Chondrocyte (in vitro differentiated cells): Measurements from ENCODE around the gene TNPO3. TPM values are rescaled to one million over a fixed set of nuclear protein-coding genes. Genes with fewer than 3 reads are reported as not detected.
"Not testable (repeated sequence)": the region's sequence is repeated elsewhere in the genome, so short reads cannot be mapped to it uniquely, and the experiment has no call there.

Experiments used
- DNase-seq: peaks from one replicate; pipeline ENCODE4 v3.0.0; 2021; ENCODE audit warnings: mixed read lengths, low spot score
- H3K27ac Mint-ChIP-seq: one replicate; pipeline ENCODE4 v1.8.0; 2021; ENCODE audit warnings: mild to moderate bottlenecking, moderate library complexity, mixed read lengths; ENCODE audit not compliant: unreplicated experiment
- H3K27me3 Mint-ChIP-seq: 2 replicates; pipeline ENCODE4 v1.8.0; 2021; ENCODE audit warnings: low read depth, mixed read lengths
- H3K36me3 Mint-ChIP-seq: 2 replicates; pipeline ENCODE4 v1.8.0; 2021; ENCODE audit warnings: low read depth, mixed read lengths
- H3K4me1 Mint-ChIP-seq: 2 replicates; pipeline ENCODE4 v1.8.0; 2021; ENCODE audit warnings: low read depth, mild to moderate bottlenecking, mixed read lengths
- H3K4me3 Mint-ChIP-seq: one replicate; pipeline ENCODE4 v1.8.0; 2021; ENCODE audit warnings: mild to moderate bottlenecking, moderate library complexity, mixed read lengths; ENCODE audit not compliant: unreplicated experiment
- H3K9me3 Mint-ChIP-seq: 2 replicates; pipeline ENCODE4 v1.8.0; 2021; ENCODE audit warnings: low read depth, mixed read lengths
- total RNA-seq: library from RNA; stranded (reverse); gene quantifications from 3 replicates; pipeline ENCODE4 v1.2.1, GENCODE V29; 2021
- TF ChIP-seq, protein P1 (sequence below): fragments of 200-600 bp; sonication (generic); IDR thresholded peaks from 2 replicates; pipeline ENCODE4 v1.5.0; 2021; ENCODE audit warnings: antibody characterized with exemption, mild to moderate bottlenecking, moderate library complexity

Gene TNPO3
- total RNA-seq, 1 donor from 2014 or later: 44.0 TPM

DNA sequence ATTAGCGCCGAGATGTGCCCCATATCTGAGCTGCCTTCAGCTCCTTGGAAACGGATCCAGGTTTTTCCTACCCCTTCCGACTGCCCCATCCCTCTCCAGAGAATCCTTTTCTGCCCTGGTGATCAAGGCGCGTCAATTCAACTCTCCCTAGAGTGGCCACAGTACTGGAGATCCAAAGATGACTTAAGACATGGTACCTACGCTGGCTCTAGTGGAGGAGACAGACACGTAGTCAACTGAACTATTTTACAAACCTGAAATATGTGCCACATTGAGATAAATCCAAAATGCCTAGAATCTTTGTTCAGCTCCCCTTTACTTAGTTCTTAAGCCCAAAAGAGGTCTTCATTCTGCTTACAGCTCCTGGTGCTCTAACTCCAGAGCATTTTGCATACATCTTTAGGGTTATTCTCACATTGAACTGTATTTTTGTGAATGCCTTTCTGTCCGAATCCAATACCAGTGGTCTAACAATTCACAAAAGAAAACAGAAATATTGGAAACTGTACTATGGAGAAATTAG is 444 bp upstream of the TNPO3 start:
- TF ChIP-seq, protein P1, sequence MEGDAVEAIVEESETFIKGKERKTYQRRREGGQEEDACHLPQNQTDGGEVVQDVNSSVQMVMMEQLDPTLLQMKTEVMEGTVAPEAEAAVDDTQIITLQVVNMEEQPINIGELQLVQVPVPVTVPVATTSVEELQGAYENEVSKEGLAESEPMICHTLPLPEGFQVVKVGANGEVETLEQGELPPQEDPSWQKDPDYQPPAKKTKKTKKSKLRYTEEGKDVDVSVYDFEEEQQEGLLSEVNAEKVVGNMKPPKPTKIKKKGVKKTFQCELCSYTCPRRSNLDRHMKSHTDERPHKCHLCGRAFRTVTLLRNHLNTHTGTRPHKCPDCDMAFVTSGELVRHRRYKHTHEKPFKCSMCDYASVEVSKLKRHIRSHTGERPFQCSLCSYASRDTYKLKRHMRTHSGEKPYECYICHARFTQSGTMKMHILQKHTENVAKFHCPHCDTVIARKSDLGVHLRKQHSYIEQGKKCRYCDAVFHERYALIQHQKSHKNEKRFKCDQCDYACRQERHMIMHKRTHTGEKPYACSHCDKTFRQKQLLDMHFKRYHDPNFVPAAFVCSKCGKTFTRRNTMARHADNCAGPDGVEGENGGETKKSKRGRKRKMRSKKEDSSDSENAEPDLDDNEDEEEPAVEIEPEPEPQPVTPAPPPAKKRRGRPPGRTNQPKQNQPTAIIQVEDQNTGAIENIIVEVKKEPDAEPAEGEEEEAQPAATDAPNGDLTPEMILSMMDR: no peak
- no peak for DNase-seq
- Mint-ChIP-seq H3K4me3 (peak overlapping the region; percentile 86), H3K9me3 (no peaks in the 10 kb centered on the region), H3K27me3 (peaks cover 14% of the 10 kb centered on the region), H3K4me1 (peaks cover 26% of the 10 kb centered on the region), H3K27ac (peak overlapping the region; percentile 99), H3K36me3 (peaks cover 1% of the 10 kb centered on the region)

DNA sequence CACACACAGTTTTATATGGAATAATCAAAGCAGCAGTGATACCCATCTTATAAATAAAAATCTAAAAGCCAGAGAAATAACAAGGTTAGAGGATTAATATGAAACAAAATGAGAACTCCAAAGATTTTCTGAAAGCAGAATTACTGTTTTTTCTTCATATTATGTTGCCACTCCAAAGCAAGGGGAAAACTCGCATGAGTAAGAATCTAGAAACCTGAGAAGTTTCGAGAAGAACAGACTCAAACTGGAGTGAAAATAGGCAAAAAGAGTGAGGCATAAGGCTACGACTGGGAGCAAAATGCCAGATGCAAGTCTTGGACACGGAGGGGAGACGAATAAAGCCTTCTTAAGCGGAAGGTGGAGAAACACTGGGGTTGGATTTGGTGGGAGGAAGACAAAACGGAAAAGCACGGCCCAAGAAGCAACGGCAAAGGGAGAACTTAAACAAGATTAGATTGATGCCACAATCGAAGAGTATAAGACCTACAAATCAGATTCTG is 923 bp downstream of the TNPO3 start:
- peaks cover 5% of the 10 kb centered on the region for H3K36me3 Mint-ChIP-seq
- DNase-seq: no peak
- peaks cover 34% of the 10 kb centered on the region for H3K4me1 Mint-ChIP-seq
- H3K4me3 Mint-ChIP-seq: peak overlapping the region; percentile 86
- peaks cover 6% of the 10 kb centered on the region for H3K27me3 Mint-ChIP-seq
- TF ChIP-seq, protein P1: no peak
- H3K27ac Mint-ChIP-seq: peak overlapping the region; percentile 99
- no peaks in the 10 kb centered on the region for H3K9me3 Mint-ChIP-seq

DNA sequence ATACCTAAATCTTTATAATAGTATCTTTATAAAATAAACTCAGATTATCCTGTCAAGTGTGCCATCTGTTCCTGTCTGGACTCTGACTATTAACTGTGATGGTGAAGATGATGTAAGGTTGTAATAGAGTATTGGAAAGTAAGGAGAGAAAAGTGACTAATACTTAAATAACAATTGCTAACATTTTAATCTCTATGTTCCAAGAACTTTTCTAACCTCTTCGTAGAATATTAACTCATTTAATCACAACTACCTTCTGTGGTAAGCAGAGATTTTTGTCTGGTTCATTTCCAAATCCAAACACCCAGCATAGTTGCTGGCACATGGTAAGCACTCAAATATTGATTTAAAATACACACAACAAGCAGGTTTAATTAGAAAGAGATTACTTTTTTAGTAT is 2.5 kb downstream of the TNPO3 start:
- no peaks in the 10 kb centered on the region for H3K9me3 Mint-ChIP-seq
- no peak for DNase-seq
- peak overlapping the region; percentile 86 for H3K4me3 Mint-ChIP-seq
- peaks cover 5% of the 10 kb centered on the region for H3K36me3 Mint-ChIP-seq
- H3K27me3 Mint-ChIP-seq: no peaks in the 10 kb centered on the region
- peaks cover 41% of the 10 kb centered on the region for H3K4me1 Mint-ChIP-seq
- H3K27ac Mint-ChIP-seq: no peak overlapping the region
- TF ChIP-seq, protein P1: no peak

DNA sequence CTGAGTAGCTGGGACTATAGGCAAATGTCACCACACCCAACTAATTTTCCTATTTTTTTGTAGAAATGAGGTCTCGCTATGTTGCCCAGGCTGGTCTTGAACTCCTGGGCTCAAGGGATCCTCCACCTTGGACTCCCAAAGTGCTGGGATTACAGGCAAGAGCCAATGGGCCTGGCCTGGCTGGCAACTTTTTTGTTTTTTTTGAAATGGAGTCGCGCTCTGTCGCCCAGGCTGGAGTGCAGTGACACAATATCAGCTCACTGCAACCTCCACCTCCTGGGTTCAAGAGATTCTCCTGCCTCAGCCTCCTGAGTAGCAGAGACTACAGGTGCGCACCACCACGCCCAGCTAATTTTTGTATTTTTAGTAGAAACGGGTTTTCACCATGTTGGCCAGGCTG is 3.5 kb downstream of the TNPO3 start:
- not testable (repeated sequence) for H3K4me3 Mint-ChIP-seq, DNase-seq, H3K27me3 Mint-ChIP-seq, H3K36me3 Mint-ChIP-seq, H3K27ac Mint-ChIP-seq, H3K9me3 Mint-ChIP-seq
- peaks cover 49% of the 10 kb centered on the region for H3K4me1 Mint-ChIP-seq

DNA sequence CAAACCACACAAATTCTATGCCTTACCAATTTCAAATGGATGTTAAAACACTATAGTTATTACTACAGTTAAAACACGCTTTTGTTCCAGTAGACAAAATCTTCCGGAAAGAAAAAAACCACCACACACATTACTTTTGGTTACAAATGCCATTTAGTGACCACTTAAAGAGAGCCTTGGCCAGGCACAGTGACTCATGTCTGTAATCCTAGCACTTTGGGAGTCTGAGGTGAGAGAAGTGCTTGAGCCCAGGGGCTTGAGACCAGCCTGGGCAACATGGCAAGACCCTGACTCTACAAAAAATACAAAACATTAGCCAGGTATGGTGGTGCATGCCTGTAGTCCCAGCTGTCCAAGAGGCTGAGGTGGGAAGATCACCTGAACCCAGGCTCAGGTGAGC is 7.2 kb downstream of the TNPO3 start:
- Mint-ChIP-seq H3K27me3 (no peaks in the 10 kb centered on the region), H3K4me3 (no peak overlapping the region), H3K27ac (no peak overlapping the region), H3K9me3 (no peaks in the 10 kb centered on the region), H3K4me1 (peaks cover 53% of the 10 kb centered on the region), H3K36me3 (peaks cover 5% of the 10 kb centered on the region)
- no peak for DNase-seq
- TF ChIP-seq, protein P1: no peak

DNA sequence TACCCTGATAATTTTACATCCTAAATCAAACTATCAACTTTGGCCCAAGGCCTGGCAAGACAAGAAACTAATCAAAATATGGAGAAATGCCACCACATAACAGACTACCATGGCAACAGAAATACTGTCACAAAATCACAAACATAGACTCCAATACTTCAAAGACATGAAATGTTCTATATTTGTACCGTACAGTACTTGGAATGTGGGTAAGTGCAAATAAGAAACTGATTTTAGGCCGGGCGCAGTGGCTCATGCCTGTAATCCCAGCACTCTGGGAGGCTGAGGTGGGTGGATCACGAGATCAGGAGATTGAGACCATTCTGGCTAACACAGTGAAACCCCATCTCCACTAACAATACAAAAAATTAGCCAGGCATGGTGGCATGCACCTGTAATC is 9.2 kb downstream of the TNPO3 start:
- Mint-ChIP-seq H3K27me3 (no peaks in the 10 kb centered on the region), H3K27ac (no peak overlapping the region), H3K9me3 (no peaks in the 10 kb centered on the region), H3K4me1 (peaks cover 60% of the 10 kb centered on the region), H3K36me3 (peaks cover 3% of the 10 kb centered on the region), H3K4me3 (no peak overlapping the region)
- no peak for DNase-seq
- TF ChIP-seq, protein P1: no peak
